SK-N-SH (cell line): ENCODE data around the gene PRKG1. TPM values are rescaled to one million over a fixed set of nuclear protein-coding genes. Genes with fewer than 3 reads are reported as not detected.

ENCODE experiments used
- CTCF ChIA-PET: fragments of 300-600, 350-600 bp; formaldehyde crosslinking; extraction: SDS; loops from one replicate; lab custom pipeline; 2021; lab: Yijun Ruan, JAX
- POLR2A ChIA-PET: fragments of 350-600 bp; sonication (Branson Sonifier 250); formaldehyde crosslinking; extraction: SDS; loops from one replicate; lab custom pipeline; 2020; ENCODE audit warnings: antibody characterized with exemption, inconsistent platforms; lab: Yijun Ruan, JAX
- DNase-seq: peaks from one replicate; pipeline ENCODE4 v3.0.0; 2012
- H2AFZ ChIP-seq: fragments of 200-600 bp; sonication (generic); 2 replicates; pipeline ENCODE4 v1.8.1; 2016; ENCODE audit warnings: antibody characterized with exemption, mild to moderate bottlenecking, low read depth
- H3F3A ChIP-seq: fragments of 200-600 bp; sonication (generic); replicated peaks from 2 replicates; pipeline ENCODE3; 2016; ENCODE audit warnings: antibody characterized with exemption, mild to moderate bottlenecking; ENCODE audit not compliant: insufficient read depth
- H3K27ac ChIP-seq, 2 experiments: fragments of 200-500 bp in 1 of 2; fragments of 200-600 bp in 1 of 2; sonication (Bioruptor generic) in 1 of 2; sonication (generic), shearing (Covaris generic) in 1 of 2; 2 replicates each; pipeline versions ENCODE4 v1.5.1 to v1.6.1; 2014 to 2016; ENCODE audit warnings: low read depth in 2 of 2, inconsistent platforms in 1 of 2, low read length in 1 of 2, mild to moderate bottlenecking in 1 of 2, mixed read lengths in 1 of 2
- H3K27me3 ChIP-seq: fragments of 200-600 bp; sonication (generic), shearing (Covaris generic); 2 replicates; pipeline ENCODE4 v1.6.1; 2016; ENCODE audit warnings: mixed run types; ENCODE audit not compliant: insufficient read depth
- H3K36me3 ChIP-seq, 2 experiments: fragments of 200-500 bp in 1 of 2; fragments of 200-600 bp in 1 of 2; sonication (Bioruptor generic) in 1 of 2; sonication (generic) in 1 of 2; replicated peaks in 1 of 2; 2 replicates each; pipeline versions ENCODE3 to v1.5.1; 2014 to 2016; ENCODE audit warnings: low read length in 1 of 2, mild to moderate bottlenecking in 1 of 2; ENCODE audit not compliant: insufficient read depth in 2 of 2, control insufficient read depth in 1 of 2
- H3K4me1 ChIP-seq, 2 experiments: fragments of 200-500 bp in 1 of 2; fragments of 200-600 bp in 1 of 2; sonication (Bioruptor generic) in 1 of 2; sonication (generic), shearing (Covaris generic) in 1 of 2; 2 replicates each; pipeline versions ENCODE4 v1.5.1 to v1.6.1; 2014 to 2016; ENCODE audit warnings: low read depth in 1 of 2, low read length in 1 of 2, mixed run types in 1 of 2; ENCODE audit not compliant: insufficient read depth in 2 of 2, control insufficient read depth in 1 of 2
- H3K4me2 ChIP-seq: fragments of 200-600 bp; sonication (generic), shearing (Covaris generic); 2 replicates; pipeline ENCODE4 v1.6.1; 2017; ENCODE audit warnings: mixed run types
- H3K4me3 ChIP-seq, 2 experiments: fragments of 200-500 bp in 1 of 2; fragments of 200-600 bp in 1 of 2; sonication (Bioruptor generic) in 1 of 2; sonication (generic), shearing (Covaris generic) in 1 of 2; 2 replicates each; pipeline versions ENCODE4 v1.5.1 to v1.8.1; 2014 to 2016; ENCODE audit warnings: low read depth in 2 of 2, inconsistent platforms in 1 of 2, low read length in 1 of 2, mild to moderate bottlenecking in 1 of 2, mixed read lengths in 1 of 2, moderate library complexity in 1 of 2
- H3K79me2 ChIP-seq: fragments of 200-600 bp; sonication (generic); 2 replicates; pipeline ENCODE4 v1.8.1; 2017; ENCODE audit warnings: mild to moderate bottlenecking; ENCODE audit not compliant: insufficient read depth
- H3K9ac ChIP-seq: fragments of 200-600 bp; sonication (generic); 2 replicates; pipeline ENCODE4 v1.6.1; 2017; ENCODE audit warnings: mixed run types
- H3K9me2 ChIP-seq: fragments of 200-600 bp; sonication (generic); 2 replicates; pipeline ENCODE4 v1.6.1; 2017; ENCODE audit warnings: mixed run types
- H3K9me3 ChIP-seq: fragments of 200-600 bp; sonication (generic); 2 replicates; pipeline ENCODE4 v1.6.1; 2017; ENCODE audit warnings: mixed run types, mild to moderate bottlenecking, moderate library complexity
- H4K20me1 ChIP-seq: fragments of 200-600 bp; sonication (generic); 2 replicates; pipeline ENCODE4 v1.6.1; 2017; ENCODE audit warnings: mild to moderate bottlenecking, mixed run types; ENCODE audit not compliant: insufficient read depth
- GATA2 ChIP-seq: sonication (generic); formaldehyde crosslinking; IDR thresholded peaks from 2 replicates; pipeline ENCODE4 v1.5.0; 2020; ENCODE audit warnings: mild to moderate bottlenecking, missing genetic modification reagents
- JUND ChIP-seq: IDR thresholded peaks from 2 replicates; pipeline ENCODE4 v1.4.0; 2012
- MEF2A ChIP-seq: IDR thresholded peaks from 2 replicates; pipeline ENCODE4 v1.4.0; 2012; ENCODE audit warnings: low read depth, borderline replicate concordance
- MXI1 ChIP-seq: IDR thresholded peaks from 2 replicates; pipeline ENCODE4 v1.6.1; 2012; ENCODE audit warnings: mild to moderate bottlenecking, low read depth, low read length, improper control_type of control experiment
- POLR2AphosphoS5 ChIP-seq: IDR thresholded peaks from 2 replicates; pipeline ENCODE4 v1.6.1; 2012; ENCODE audit warnings: low read depth, low read length
- RAD21 ChIP-seq: IDR thresholded peaks from 2 replicates; pipeline ENCODE4 v1.6.1; 2012; ENCODE audit warnings: mild to moderate bottlenecking, low read length
- TAF1 ChIP-seq: IDR thresholded peaks from 2 replicates; pipeline ENCODE4 v1.6.1; 2012; ENCODE audit warnings: low read depth, mild to moderate bottlenecking, low read length, moderate library complexity, borderline replicate concordance
- TCF12 ChIP-seq: IDR thresholded peaks from 2 replicates; pipeline ENCODE4 v1.4.0; 2012
- TEAD4 ChIP-seq: IDR thresholded peaks from 2 replicates; pipeline ENCODE4 v1.4.0; 2012; ENCODE audit warnings: mild to moderate bottlenecking, borderline replicate concordance; ENCODE audit not compliant: insufficient read depth
- YY1 ChIP-seq: IDR thresholded peaks from 2 replicates; pipeline ENCODE4 v1.4.0; 2012; ENCODE audit warnings: low read depth, mild to moderate bottlenecking
- WGBS: methylation state at CpG from one replicate; pipeline ENCODE4 v1.1.6; 2017; ENCODE audit warnings: low lambda C conversion rate; 5-methylcytosine and 5-hydroxymethylcytosine counted together
- polyA plus RNA-seq, 3 experiments: library from polyadenylated mRNA; depleted of rRNA; stranded (reverse); fragments of >200 nt; gene quantifications; 2 replicates each; pipeline ENCODE4 v1.2.3, GENCODE V29; 2012
- TF ChIP-seq, protein P1 (sequence below): IDR thresholded peaks from 2 replicates; pipeline ENCODE4 v1.4.0; 2012; ENCODE audit warnings: low read depth, borderline replicate concordance
- TF ChIP-seq, protein P2 (sequence below): fragments of 150-350 bp; IDR thresholded peaks from 2 replicates; pipeline ENCODE4 v1.6.1; 2016; ENCODE audit warnings: mild to moderate bottlenecking, low read depth, low read length
- TF ChIP-seq, protein P3 (sequence below): fragments of 200-600 bp; sonication (generic); IDR thresholded peaks from 2 replicates; pipeline ENCODE4 v1.6.1; 2017; ENCODE audit warnings: antibody characterized with exemption, mild to moderate bottlenecking, moderate library complexity

PRKG1 gene
- polyA plus RNA-seq, 1 of the 3 experiments (the other 2 are of a cell fraction): 4.1 TPM

DNA sequence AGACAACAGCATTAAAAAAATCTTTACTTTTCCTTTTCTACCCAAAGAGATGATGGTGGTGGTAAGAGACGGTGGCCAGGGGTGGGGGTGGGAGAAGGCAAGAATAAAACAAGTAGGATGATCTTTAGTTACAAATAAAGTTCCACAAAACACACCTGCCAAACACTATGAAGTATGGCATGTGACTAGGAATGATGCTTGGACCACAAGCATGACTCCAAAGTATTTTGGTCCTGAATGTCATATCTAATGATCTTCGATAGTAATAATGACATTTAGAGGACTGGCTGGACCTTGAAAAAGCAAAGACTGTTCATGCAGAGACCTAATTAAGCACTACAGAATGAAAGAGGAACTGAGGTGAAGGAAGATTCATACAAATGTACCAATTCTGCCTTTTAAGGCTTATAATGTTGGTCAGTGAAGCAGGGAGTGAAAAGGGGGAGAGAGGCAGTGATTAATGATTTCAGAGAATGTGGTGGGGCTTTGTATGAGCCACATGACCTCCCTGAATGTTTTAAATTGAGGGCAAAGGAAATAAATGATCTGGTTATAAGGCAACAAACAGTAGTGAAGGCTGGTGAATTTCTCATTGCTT is 1210.2 kb downstream of the PRKG1 start:
- Histone ChIP-seq H3K4me2 (no peak overlapping the region), H3K27me3 (no peaks in the 10 kb centered on the region), H3K4me1 (no peaks in the 10 kb centered on the region; a peak in 1 of 4 replicates), H4K20me1 (no peaks in the 10 kb centered on the region), H3K79me2 (no peaks in the 10 kb centered on the region), H3K9me3 (no peaks in the 10 kb centered on the region), H3K4me3 (no peak overlapping the region), H3K9ac (no peak overlapping the region), H3K9me2 (no peaks in the 10 kb centered on the region), H3F3A (no peaks in the 10 kb centered on the region), H3K27ac (no peak overlapping the region), H3K36me3 (no peaks in the 10 kb centered on the region)
- DNase-seq: no peak
- ChIA-PET CTCF (interaction anchor here (1.0 kb wide), 1 partner anchor 24 kb away, joined by 4 read pairs; no protein-coding TSS in a partner anchor), POLR2A (interaction anchor here (0.5 kb wide), 1 partner anchor 362 kb away, joined by 3 read pairs; no protein-coding TSS in a partner anchor)
- WGBS: 89% methylated on average over 2 of the region's 2 CpGs
- TF ChIP-seq TAF1 (no peak), TCF12 (no peak), RAD21 (no peak), MXI1 (no peak), POLR2AphosphoS5 (no peak), JUND (no peak), MEF2A (no peak), TEAD4 (no peak)
- TF ChIP-seq, protein P1, sequence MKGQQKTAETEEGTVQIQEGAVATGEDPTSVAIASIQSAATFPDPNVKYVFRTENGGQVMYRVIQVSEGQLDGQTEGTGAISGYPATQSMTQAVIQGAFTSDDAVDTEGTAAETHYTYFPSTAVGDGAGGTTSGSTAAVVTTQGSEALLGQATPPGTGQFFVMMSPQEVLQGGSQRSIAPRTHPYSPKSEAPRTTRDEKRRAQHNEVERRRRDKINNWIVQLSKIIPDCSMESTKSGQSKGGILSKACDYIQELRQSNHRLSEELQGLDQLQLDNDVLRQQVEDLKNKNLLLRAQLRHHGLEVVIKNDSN: no peak
- TF ChIP-seq, all 33 proteins: peak for 0
- H2AFZ ChIP-seq: no peak overlapping the region

DNA sequence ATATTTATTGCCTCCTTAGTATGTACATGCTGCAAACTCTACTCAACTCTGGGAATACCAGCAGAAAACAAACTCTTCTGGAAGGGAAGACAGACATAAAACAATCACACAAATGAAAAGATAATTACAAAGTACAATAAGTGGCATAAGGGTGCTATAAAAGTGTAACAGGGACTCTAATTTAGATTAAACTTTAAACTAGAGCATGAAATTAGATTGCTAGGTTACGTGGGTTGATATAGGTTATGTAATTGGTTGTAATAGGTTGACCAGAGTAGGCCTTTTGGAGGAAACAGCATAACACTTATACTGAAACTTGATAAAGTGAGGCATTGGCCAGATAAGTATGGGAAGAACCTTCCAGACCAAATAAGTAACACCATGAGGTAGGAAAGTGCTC is 1213.6 kb downstream of the PRKG1 start:
- Histone ChIP-seq H3K27me3 (no peaks in the 10 kb centered on the region), H3K36me3 (no peaks in the 10 kb centered on the region), H3K79me2 (no peaks in the 10 kb centered on the region), H3F3A (no peaks in the 10 kb centered on the region), H3K4me2 (no peak overlapping the region), H3K9me3 (no peaks in the 10 kb centered on the region), H3K9me2 (no peaks in the 10 kb centered on the region), H3K27ac (no peak overlapping the region), H2AFZ (no peak overlapping the region), H3K4me1 (no peaks in the 10 kb centered on the region; a peak in 1 of 4 replicates), H3K4me3 (no peak overlapping the region), H4K20me1 (no peaks in the 10 kb centered on the region), H3K9ac (no peak overlapping the region)
- TF ChIP-seq GATA2 (CRISPR knock-in tag) (no peak), TAF1 (no peak), TCF12 (no peak), YY1 (no peak)
- TF ChIP-seq, protein P2, sequence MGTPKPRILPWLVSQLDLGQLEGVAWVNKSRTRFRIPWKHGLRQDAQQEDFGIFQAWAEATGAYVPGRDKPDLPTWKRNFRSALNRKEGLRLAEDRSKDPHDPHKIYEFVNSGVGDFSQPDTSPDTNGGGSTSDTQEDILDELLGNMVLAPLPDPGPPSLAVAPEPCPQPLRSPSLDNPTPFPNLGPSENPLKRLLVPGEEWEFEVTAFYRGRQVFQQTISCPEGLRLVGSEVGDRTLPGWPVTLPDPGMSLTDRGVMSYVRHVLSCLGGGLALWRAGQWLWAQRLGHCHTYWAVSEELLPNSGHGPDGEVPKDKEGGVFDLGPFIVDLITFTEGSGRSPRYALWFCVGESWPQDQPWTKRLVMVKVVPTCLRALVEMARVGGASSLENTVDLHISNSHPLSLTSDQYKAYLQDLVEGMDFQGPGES: no peak
- TF ChIP-seq, protein P1: no peak
- TF ChIP-seq, protein P3, sequence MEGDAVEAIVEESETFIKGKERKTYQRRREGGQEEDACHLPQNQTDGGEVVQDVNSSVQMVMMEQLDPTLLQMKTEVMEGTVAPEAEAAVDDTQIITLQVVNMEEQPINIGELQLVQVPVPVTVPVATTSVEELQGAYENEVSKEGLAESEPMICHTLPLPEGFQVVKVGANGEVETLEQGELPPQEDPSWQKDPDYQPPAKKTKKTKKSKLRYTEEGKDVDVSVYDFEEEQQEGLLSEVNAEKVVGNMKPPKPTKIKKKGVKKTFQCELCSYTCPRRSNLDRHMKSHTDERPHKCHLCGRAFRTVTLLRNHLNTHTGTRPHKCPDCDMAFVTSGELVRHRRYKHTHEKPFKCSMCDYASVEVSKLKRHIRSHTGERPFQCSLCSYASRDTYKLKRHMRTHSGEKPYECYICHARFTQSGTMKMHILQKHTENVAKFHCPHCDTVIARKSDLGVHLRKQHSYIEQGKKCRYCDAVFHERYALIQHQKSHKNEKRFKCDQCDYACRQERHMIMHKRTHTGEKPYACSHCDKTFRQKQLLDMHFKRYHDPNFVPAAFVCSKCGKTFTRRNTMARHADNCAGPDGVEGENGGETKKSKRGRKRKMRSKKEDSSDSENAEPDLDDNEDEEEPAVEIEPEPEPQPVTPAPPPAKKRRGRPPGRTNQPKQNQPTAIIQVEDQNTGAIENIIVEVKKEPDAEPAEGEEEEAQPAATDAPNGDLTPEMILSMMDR: no peak
- WGBS: 96% methylated on average over 1 of the region's 1 CpG
- ChIA-PET POLR2A (no interaction called here), CTCF (no interaction called here)
- DNase-seq: no peak
